Ramos (cell line): Measurements from ENCODE around the gene EIF3K.

Experiments
- in situ Hi-C: fragments of 300-500 bp; cut with MboI; formaldehyde crosslinking; loops from one replicate; pipeline ENCODE4 v1.14.3; 2022; ENCODE audit warnings: low sequenced_read_pairs; ENCODE audit not compliant: unreplicated experiment

Gene EIF3K

GRCh38 chr19:38682195-38682867 lies 63.3 kb downstream of the EIF3K start:
- in situ Hi-C loops, result no loop called here

- in situ Hi-C loops, result no loop called here
Measured at GRCh38 chr19:38682872-38683392, 63.9 kb downstream of the EIF3K start.

- in situ Hi-C loops, result no loop called here
Measured at GRCh38 chr19:38683393-38684077, 64.5 kb downstream of the EIF3K start.

GRCh38 chr19:38684078-38684861 lies 65.3 kb downstream of the EIF3K start:
- in situ Hi-C loops, result no loop called here

GRCh38 chr19:38684862-38685665 lies 66.1 kb downstream of the EIF3K start:
- in situ Hi-C loops, result no loop called here

- in situ Hi-C loops, result no loop called here
Measured at GRCh38 chr19:38685666-38686529, 66.9 kb downstream of the EIF3K start.

GRCh38 chr19:38686530-38686888 lies 67.5 kb downstream of the EIF3K start:
- in situ Hi-C loops, result no loop called here
